ENCODE data around the gene DIO2.

The DIO2 gene

GRCh38 chr14:80202888-80203562 lies 8.3 kb downstream of the DIO2 start:
- peak; percentile 38 for DNase-seq
- no peaks in the 10 kb centered on the region for H3K79me2 ChIP-seq (ENCODE audit: insufficient read depth, low read length)

GRCh38 chr14:80200093-80200492 lies 11.2 kb downstream of the DIO2 start:
- Histone ChIP-seq H3K4me1 (ENCODE audit: insufficient read depth, low read length) (no peaks in the 10 kb centered on the region), H3K9ac (ENCODE audit: low read depth, low read length) (no peak overlapping the region), H2AFZ (ENCODE audit: low read depth, low read length) (no peak overlapping the region), H3K4me2 (ENCODE audit: insufficient read depth, low read length) (no peak overlapping the region), H3K27ac (ENCODE audit: low read length) (no peak overlapping the region), H3K9me3 (ENCODE audit: insufficient read depth, low read length, severe bottlenecking) (no peaks in the 10 kb centered on the region), H4K20me1 (ENCODE audit: insufficient read depth, low read length) (no peaks in the 10 kb centered on the region), H3K27me3 (ENCODE audit: insufficient read depth, low read length, poor library complexity) (no peaks in the 10 kb centered on the region), H3K4me3 (ENCODE audit: low read depth in 1 of 2, low read length in 2 of 2) (no peak overlapping the region), H3K36me3 (ENCODE audit: insufficient read depth, low read length) (no peaks in the 10 kb centered on the region), H3K79me2 (ENCODE audit: insufficient read depth, low read length) (no peaks in the 10 kb centered on the region)
- ATAC-seq (ENCODE audit: insufficient read depth, low read depth) (no peak), DNase-seq (no peak)
- TF ChIP-seq EZH2 (IDR thresholded peaks at IDR 0.05; ENCODE audit: borderline replicate concordance, low read depth, low read length, severe bottlenecking) (no peak), CTCF (IDR thresholded peaks at IDR 0.05; ENCODE audit: borderline replicate concordance, extremely low read depth, low read length, poor library complexity, severe bottlenecking) (no peak)

More at GRCh38 chr14:80202888-80203562, 8.3 kb downstream of the DIO2 start:
- Histone ChIP-seq H4K20me1 (ENCODE audit: insufficient read depth, low read length) (no peaks in the 10 kb centered on the region), H3K9ac (ENCODE audit: low read depth, low read length) (no peak overlapping the region), H3K36me3 (ENCODE audit: insufficient read depth, low read length) (no peaks in the 10 kb centered on the region), H3K27me3 (ENCODE audit: insufficient read depth, low read length, poor library complexity) (no peaks in the 10 kb centered on the region), H3K4me3 (ENCODE audit: low read depth in 1 of 2, low read length in 2 of 2) (no peak overlapping the region), H2AFZ (ENCODE audit: low read depth, low read length) (no peak overlapping the region), H3K4me1 (ENCODE audit: insufficient read depth, low read length) (no peaks in the 10 kb centered on the region), H3K4me2 (ENCODE audit: insufficient read depth, low read length) (no peak overlapping the region), H3K9me3 (ENCODE audit: insufficient read depth, low read length, severe bottlenecking) (no peaks in the 10 kb centered on the region), H3K27ac (ENCODE audit: low read length) (no peak overlapping the region)
- peak; percentile 49 for TF ChIP-seq CTCF (IDR thresholded peaks at IDR 0.05; ENCODE audit: borderline replicate concordance, extremely low read depth, low read length, poor library complexity, severe bottlenecking)
- TF ChIP-seq EZH2 (IDR thresholded peaks at IDR 0.05; ENCODE audit: borderline replicate concordance, low read depth, low read length, severe bottlenecking), result no peak
- ATAC-seq (ENCODE audit: insufficient read depth, low read depth), result no peak

GRCh38 chr14:80188571-80188970 lies 22.7 kb downstream of the DIO2 start:
- Histone ChIP-seq H3K9ac (ENCODE audit: low read depth, low read length) (no peak overlapping the region), H3K4me2 (ENCODE audit: insufficient read depth, low read length) (no peak overlapping the region), H3K27me3 (ENCODE audit: insufficient read depth, low read length, poor library complexity) (no peaks in the 10 kb centered on the region), H3K4me1 (ENCODE audit: insufficient read depth, low read length) (no peaks in the 10 kb centered on the region), H3K4me3 (ENCODE audit: low read depth in 1 of 2, low read length in 2 of 2) (no peak overlapping the region), H3K27ac (ENCODE audit: low read length) (no peak overlapping the region), H2AFZ (ENCODE audit: low read depth, low read length) (no peak overlapping the region), H3K79me2 (ENCODE audit: insufficient read depth, low read length) (no peaks in the 10 kb centered on the region), H3K9me3 (ENCODE audit: insufficient read depth, low read length, severe bottlenecking) (no peaks in the 10 kb centered on the region), H4K20me1 (ENCODE audit: insufficient read depth, low read length) (no peaks in the 10 kb centered on the region), H3K36me3 (ENCODE audit: insufficient read depth, low read length) (no peaks in the 10 kb centered on the region)
- DNase-seq (no peak), ATAC-seq (ENCODE audit: insufficient read depth, low read depth) (no peak)
- no peak for TF ChIP-seq EZH2 (IDR thresholded peaks at IDR 0.05; ENCODE audit: borderline replicate concordance, low read depth, low read length, severe bottlenecking)
- no peak for TF ChIP-seq CTCF (IDR thresholded peaks at IDR 0.05; ENCODE audit: borderline replicate concordance, extremely low read depth, low read length, poor library complexity, severe bottlenecking)

Measured in DND-41 (cell line).